ENCODE data around the gene C16orf89.

DNA sequence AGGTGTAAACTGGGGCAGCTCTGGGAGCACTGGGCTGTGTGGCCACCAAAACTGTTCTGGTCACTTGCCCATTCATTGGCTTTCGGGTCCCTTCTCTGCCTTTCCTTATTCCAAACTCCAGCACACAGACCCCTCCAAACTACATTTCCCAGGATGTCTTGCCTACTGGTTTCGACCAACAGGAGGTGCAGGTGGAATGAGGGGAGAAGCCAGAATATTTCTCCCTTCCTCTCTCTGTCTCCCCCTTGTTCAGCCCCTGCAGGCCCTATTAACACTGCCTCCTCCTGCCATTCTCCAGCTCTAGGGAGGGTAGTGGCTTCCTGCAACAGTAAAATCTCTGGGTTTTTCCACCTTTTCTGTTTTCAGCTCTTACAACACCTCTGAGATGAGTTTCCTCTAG, 18.8 kb downstream of the C16orf89 start:
- TF ChIP-seq POLR2AphosphoS5 (IDR thresholded peaks at IDR 0.05; ENCODE audit: low read depth, low read length) (no peak), TAF1 (IDR thresholded peaks at IDR 0.05; ENCODE audit: borderline replicate concordance, insufficient read depth, low read length) (no peak), SIN3A (IDR thresholded peaks at IDR 0.05; ENCODE audit: borderline replicate concordance, insufficient read depth, low read length) (no peak), FOXP2 (optimal IDR thresholded peaks at IDR 0.05; ENCODE audit: borderline replicate concordance, extremely low read depth, extremely low read length, insufficient read depth) (no peak)
- TF ChIP-seq, protein P1, sequence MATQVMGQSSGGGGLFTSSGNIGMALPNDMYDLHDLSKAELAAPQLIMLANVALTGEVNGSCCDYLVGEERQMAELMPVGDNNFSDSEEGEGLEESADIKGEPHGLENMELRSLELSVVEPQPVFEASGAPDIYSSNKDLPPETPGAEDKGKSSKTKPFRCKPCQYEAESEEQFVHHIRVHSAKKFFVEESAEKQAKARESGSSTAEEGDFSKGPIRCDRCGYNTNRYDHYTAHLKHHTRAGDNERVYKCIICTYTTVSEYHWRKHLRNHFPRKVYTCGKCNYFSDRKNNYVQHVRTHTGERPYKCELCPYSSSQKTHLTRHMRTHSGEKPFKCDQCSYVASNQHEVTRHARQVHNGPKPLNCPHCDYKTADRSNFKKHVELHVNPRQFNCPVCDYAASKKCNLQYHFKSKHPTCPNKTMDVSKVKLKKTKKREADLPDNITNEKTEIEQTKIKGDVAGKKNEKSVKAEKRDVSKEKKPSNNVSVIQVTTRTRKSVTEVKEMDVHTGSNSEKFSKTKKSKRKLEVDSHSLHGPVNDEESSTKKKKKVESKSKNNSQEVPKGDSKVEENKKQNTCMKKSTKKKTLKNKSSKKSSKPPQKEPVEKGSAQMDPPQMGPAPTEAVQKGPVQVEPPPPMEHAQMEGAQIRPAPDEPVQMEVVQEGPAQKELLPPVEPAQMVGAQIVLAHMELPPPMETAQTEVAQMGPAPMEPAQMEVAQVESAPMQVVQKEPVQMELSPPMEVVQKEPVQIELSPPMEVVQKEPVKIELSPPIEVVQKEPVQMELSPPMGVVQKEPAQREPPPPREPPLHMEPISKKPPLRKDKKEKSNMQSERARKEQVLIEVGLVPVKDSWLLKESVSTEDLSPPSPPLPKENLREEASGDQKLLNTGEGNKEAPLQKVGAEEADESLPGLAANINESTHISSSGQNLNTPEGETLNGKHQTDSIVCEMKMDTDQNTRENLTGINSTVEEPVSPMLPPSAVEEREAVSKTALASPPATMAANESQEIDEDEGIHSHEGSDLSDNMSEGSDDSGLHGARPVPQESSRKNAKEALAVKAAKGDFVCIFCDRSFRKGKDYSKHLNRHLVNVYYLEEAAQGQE (IDR thresholded peaks at IDR 0.05; ENCODE audit: insufficient read depth in 1 of 2, low read depth in 2 of 2, low read length in 2 of 2): no peak
